ENCODE measurements around the gene PTDSS2. TPM values are rescaled to one million over a fixed set of nuclear protein-coding genes. Genes with fewer than 3 reads are reported as not detected.

Gene PTDSS2
- total and polyA plus RNA-seq, 4 donors, result 5.1 to 15.6 (median 10.2) TPM

GRCh38 chr11:451738-452137, 1.7 kb downstream of the PTDSS2 start:
- H3K4me1 ChIP-seq (ENCODE audit: control insufficient read depth in 4 of 4, insufficient read depth in 4 of 4, low read length in 3 of 4), result peaks cover 8 to 31% (median 23%) of the 10 kb centered on the region in 4 donors
- DNase-seq (ENCODE audit: low spot score), result no peak
- no peaks in the 10 kb centered on the region for H3K27me3 ChIP-seq (ENCODE audit: control insufficient read depth in 4 of 4, insufficient read depth in 4 of 4, low read length in 3 of 4)
- H3K4me3 ChIP-seq (ENCODE audit: low read depth in 1 of 3, low read length in 3 of 3), result no peak overlapping the region
- no peaks in the 10 kb centered on the region for H3K9me3 ChIP-seq (ENCODE audit: control insufficient read depth in 4 of 4, low read length in 3 of 4)
- WGBS, result 95% methylated on average over 14 of the region's 14 CpGs
- no peak overlapping the region for H3K27ac ChIP-seq (ENCODE audit: low read depth in 1 of 2, low read length in 2 of 2)
- TF ChIP-seq, protein P1, sequence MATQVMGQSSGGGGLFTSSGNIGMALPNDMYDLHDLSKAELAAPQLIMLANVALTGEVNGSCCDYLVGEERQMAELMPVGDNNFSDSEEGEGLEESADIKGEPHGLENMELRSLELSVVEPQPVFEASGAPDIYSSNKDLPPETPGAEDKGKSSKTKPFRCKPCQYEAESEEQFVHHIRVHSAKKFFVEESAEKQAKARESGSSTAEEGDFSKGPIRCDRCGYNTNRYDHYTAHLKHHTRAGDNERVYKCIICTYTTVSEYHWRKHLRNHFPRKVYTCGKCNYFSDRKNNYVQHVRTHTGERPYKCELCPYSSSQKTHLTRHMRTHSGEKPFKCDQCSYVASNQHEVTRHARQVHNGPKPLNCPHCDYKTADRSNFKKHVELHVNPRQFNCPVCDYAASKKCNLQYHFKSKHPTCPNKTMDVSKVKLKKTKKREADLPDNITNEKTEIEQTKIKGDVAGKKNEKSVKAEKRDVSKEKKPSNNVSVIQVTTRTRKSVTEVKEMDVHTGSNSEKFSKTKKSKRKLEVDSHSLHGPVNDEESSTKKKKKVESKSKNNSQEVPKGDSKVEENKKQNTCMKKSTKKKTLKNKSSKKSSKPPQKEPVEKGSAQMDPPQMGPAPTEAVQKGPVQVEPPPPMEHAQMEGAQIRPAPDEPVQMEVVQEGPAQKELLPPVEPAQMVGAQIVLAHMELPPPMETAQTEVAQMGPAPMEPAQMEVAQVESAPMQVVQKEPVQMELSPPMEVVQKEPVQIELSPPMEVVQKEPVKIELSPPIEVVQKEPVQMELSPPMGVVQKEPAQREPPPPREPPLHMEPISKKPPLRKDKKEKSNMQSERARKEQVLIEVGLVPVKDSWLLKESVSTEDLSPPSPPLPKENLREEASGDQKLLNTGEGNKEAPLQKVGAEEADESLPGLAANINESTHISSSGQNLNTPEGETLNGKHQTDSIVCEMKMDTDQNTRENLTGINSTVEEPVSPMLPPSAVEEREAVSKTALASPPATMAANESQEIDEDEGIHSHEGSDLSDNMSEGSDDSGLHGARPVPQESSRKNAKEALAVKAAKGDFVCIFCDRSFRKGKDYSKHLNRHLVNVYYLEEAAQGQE (IDR thresholded peaks at IDR 0.05), result no peak
- TF ChIP-seq TAF1 (conservative IDR thresholded peaks at IDR 0.05) (no peak), HNF4A (conservative IDR thresholded peaks at IDR 0.05) (no peak), FOXA1 (IDR thresholded peaks at IDR 0.05) (no peak)
- TF ChIP-seq, protein P2, sequence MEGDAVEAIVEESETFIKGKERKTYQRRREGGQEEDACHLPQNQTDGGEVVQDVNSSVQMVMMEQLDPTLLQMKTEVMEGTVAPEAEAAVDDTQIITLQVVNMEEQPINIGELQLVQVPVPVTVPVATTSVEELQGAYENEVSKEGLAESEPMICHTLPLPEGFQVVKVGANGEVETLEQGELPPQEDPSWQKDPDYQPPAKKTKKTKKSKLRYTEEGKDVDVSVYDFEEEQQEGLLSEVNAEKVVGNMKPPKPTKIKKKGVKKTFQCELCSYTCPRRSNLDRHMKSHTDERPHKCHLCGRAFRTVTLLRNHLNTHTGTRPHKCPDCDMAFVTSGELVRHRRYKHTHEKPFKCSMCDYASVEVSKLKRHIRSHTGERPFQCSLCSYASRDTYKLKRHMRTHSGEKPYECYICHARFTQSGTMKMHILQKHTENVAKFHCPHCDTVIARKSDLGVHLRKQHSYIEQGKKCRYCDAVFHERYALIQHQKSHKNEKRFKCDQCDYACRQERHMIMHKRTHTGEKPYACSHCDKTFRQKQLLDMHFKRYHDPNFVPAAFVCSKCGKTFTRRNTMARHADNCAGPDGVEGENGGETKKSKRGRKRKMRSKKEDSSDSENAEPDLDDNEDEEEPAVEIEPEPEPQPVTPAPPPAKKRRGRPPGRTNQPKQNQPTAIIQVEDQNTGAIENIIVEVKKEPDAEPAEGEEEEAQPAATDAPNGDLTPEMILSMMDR (IDR thresholded peaks at IDR 0.05; ENCODE audit: low read depth, low read length, missing input control), result no peak
- TF ChIP-seq, protein P3, sequence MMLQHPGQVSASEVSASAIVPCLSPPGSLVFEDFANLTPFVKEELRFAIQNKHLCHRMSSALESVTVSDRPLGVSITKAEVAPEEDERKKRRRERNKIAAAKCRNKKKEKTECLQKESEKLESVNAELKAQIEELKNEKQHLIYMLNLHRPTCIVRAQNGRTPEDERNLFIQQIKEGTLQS (IDR thresholded peaks at IDR 0.05), result no peak
- H3K36me3 ChIP-seq (ENCODE audit: control insufficient read depth in 4 of 4, insufficient read depth in 3 of 4, low read depth in 1 of 4, low read length in 3 of 4), result peaks cover 3 to 18% (median 5%) of the 10 kb centered on the region in 4 donors
- H3K9ac ChIP-seq (ENCODE audit: low read depth in 1 of 2, low read length in 2 of 2), result peak overlapping the region in 1 of 2 donors; percentile 34

DNA sequence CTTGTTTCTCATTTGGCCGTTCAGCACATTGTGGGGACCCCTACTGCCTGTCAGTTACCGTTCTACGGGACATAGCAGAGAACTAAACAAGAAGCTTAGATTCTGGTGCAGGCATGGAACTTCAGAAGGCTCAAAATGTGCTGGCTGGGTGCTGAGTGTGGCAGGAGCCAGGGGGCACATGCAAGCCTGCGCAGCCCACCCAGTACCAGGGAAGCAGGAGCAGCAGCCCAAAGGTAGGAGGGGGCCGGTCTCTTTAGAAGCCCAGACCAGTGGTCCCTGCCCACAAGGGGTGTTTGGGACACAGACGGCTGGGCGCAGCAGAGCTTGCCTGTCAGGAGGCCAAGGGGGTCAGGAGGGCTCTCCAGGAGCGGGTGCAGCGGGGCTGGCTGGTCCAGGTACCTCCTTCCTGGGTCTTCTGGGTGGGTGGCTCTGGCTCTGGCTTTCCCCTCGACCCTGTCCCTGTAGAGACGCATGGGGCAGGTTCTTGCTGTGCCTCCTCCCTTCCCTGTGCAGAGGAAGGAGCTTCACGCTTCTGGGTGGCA, 2.2 kb downstream of the PTDSS2 start:
- H3K9ac ChIP-seq (ENCODE audit: low read depth in 1 of 2, low read length in 2 of 2), result no peak overlapping the region

More for the DNA sequence above, 2.2 kb downstream of the PTDSS2 start:
- TF ChIP-seq FOXA2 (IDR thresholded peaks at IDR 0.05) (no peak), RAD21 (IDR thresholded peaks at IDR 0.05) (no peak), HNF4A (conservative IDR thresholded peaks at IDR 0.05) (no peak), SP1 (IDR thresholded peaks at IDR 0.05) (no peak), EGR1 (IDR thresholded peaks at IDR 0.05; ENCODE audit: low read depth in 2 of 2) (no peak), GABPA (IDR thresholded peaks at IDR 0.05 in 1 of 2, conservative IDR thresholded peaks at IDR 0.05 in 1 of 2) (no peak)
- TF ChIP-seq, protein P1 (IDR thresholded peaks at IDR 0.05), result no peak
- Histone ChIP-seq H3K4me1 (ENCODE audit: control insufficient read depth in 4 of 4, insufficient read depth in 4 of 4, low read length in 3 of 4) (peaks cover 8 to 31% (median 23%) of the 10 kb centered on the region in 4 donors), H3K36me3 (ENCODE audit: control insufficient read depth in 4 of 4, insufficient read depth in 3 of 4, low read depth in 1 of 4, low read length in 3 of 4) (peaks cover 3 to 18% (median 5%) of the 10 kb centered on the region in 4 donors), H3K27me3 (ENCODE audit: control insufficient read depth in 4 of 4, insufficient read depth in 4 of 4, low read length in 3 of 4) (no peaks in the 10 kb centered on the region), H3K9me3 (ENCODE audit: control insufficient read depth in 4 of 4, low read length in 3 of 4) (no peaks in the 10 kb centered on the region), H3K27ac (ENCODE audit: low read depth in 1 of 2, low read length in 2 of 2) (no peak overlapping the region), H3K4me3 (ENCODE audit: low read depth in 1 of 3, low read length in 3 of 3) (no peak overlapping the region)
- DNase-seq (ENCODE audit: low spot score), result no peak
- WGBS, result 94% methylated on average over 12 of the region's 12 CpGs
